ENCODE data around the gene CLN6. TPM values are rescaled to one million over a fixed set of nuclear protein-coding genes. Genes with fewer than 3 reads are reported as not detected.
"Not testable (repeated sequence)": the region's sequence is repeated elsewhere in the genome, so short reads cannot be mapped to it uniquely, and the experiment has no call there.

The CLN6 gene
- total and polyA plus RNA-seq, 4 donors = 5.3 to 16.8 (median 9.8) TPM

- Histone ChIP-seq H3K27ac (ENCODE audit: low read depth in 1 of 2, low read length in 2 of 2) (no peak overlapping the region), H3K4me3 (ENCODE audit: low read length in 2 of 2) (no peak overlapping the region), H3K4me1 (ENCODE audit: control insufficient read depth in 1 of 2, insufficient read depth in 2 of 2, low read length in 2 of 2) (peaks cover 0 to 4% of the 10 kb centered on the region in 2 donors), H3K27me3 (ENCODE audit: control insufficient read depth in 1 of 2, insufficient read depth in 2 of 2, low read length in 1 of 2) (no peaks in the 10 kb centered on the region), H3K36me3 (ENCODE audit: control insufficient read depth in 1 of 2, insufficient read depth in 2 of 2, low read length in 1 of 2) (peaks cover 0 to 2% of the 10 kb centered on the region in 2 donors), H3K9me3 (ENCODE audit: control insufficient read depth, low read length) (no peaks in the 10 kb centered on the region)
- DNase-seq (peak in 1 of 2 donors; percentile 27), ATAC-seq (ENCODE audit: low FRiP score) (no peak)
- 96% methylated on average over 5 of the region's 5 CpGs for WGBS, 2 donors
- intact Hi-C loops (cut with DNase I) = no loop called here
Observed at GRCh38 chr15:68203956-68204355, 25.6 kb downstream of the CLN6 start.

GRCh38 chr15:68203486-68203885, 26.0 kb downstream of the CLN6 start:
- H3K27me3 ChIP-seq (ENCODE audit: control insufficient read depth in 1 of 2, insufficient read depth in 2 of 2, low read length in 1 of 2) = no peaks in the 10 kb centered on the region
- H3K4me3 ChIP-seq (ENCODE audit: low read length in 2 of 2) = no peak overlapping the region
- no peak overlapping the region for H3K27ac ChIP-seq (ENCODE audit: low read depth in 1 of 2, low read length in 2 of 2)
- 97 to 98% methylated on average over 5 of the region's 5 CpGs for WGBS, 2 donors
- intact Hi-C loops (cut with DNase I) = no loop called here
- peaks cover 0 to 4% of the 10 kb centered on the region in 2 donors for H3K4me1 ChIP-seq (ENCODE audit: control insufficient read depth in 1 of 2, insufficient read depth in 2 of 2, low read length in 2 of 2)
- DNase-seq (peak in 1 of 2 donors; percentile 15), ATAC-seq (ENCODE audit: low FRiP score) (no peak)
- peaks cover 0 to 2% of the 10 kb centered on the region in 2 donors for H3K36me3 ChIP-seq (ENCODE audit: control insufficient read depth in 1 of 2, insufficient read depth in 2 of 2, low read length in 1 of 2)
- H3K9me3 ChIP-seq (ENCODE audit: control insufficient read depth, low read length) = no peaks in the 10 kb centered on the region

GRCh38 chr15:68202994-68203393, 26.5 kb downstream of the CLN6 start:
- H3K4me1 ChIP-seq (ENCODE audit: control insufficient read depth in 1 of 2, insufficient read depth in 2 of 2, low read length in 2 of 2); H3K9me3 ChIP-seq (ENCODE audit: control insufficient read depth, low read length); H3K36me3 ChIP-seq (ENCODE audit: control insufficient read depth in 1 of 2, insufficient read depth in 2 of 2, low read length in 1 of 2); H3K27ac ChIP-seq (ENCODE audit: low read depth in 1 of 2, low read length in 2 of 2); ATAC-seq (ENCODE audit: low FRiP score); H3K4me3 ChIP-seq (ENCODE audit: low read length in 2 of 2); intact Hi-C loops (cut with DNase I); H3K27me3 ChIP-seq (ENCODE audit: control insufficient read depth in 1 of 2, insufficient read depth in 2 of 2, low read length in 1 of 2): not testable (repeated sequence)
- DNase-seq = peak in 1 of 2 donors; percentile 12
- 95 to 97% methylated on average over 7 of the region's 7 CpGs for WGBS, 2 donors

GRCh38 chr15:68201879-68202261, 27.7 kb downstream of the CLN6 start:
- no peak overlapping the region for H3K27ac ChIP-seq (ENCODE audit: low read depth in 1 of 2, low read length in 2 of 2)
- 72 to 77% methylated on average over 3 of the region's 3 CpGs for WGBS, 2 donors
- H3K4me3 ChIP-seq (ENCODE audit: low read length in 2 of 2) = no peak overlapping the region
- DNase-seq (no peak), ATAC-seq (ENCODE audit: low FRiP score) (no peak)
- intact Hi-C loops (cut with DNase I) = no loop called here
- H3K9me3 ChIP-seq (ENCODE audit: control insufficient read depth, low read length) = no peaks in the 10 kb centered on the region
- H3K36me3 ChIP-seq (ENCODE audit: control insufficient read depth in 1 of 2, insufficient read depth in 2 of 2, low read length in 1 of 2) = no peaks in the 10 kb centered on the region
- H3K27me3 ChIP-seq (ENCODE audit: control insufficient read depth in 1 of 2, insufficient read depth in 2 of 2, low read length in 1 of 2) = no peaks in the 10 kb centered on the region
- peaks cover 0 to 4% of the 10 kb centered on the region in 2 donors for H3K4me1 ChIP-seq (ENCODE audit: control insufficient read depth in 1 of 2, insufficient read depth in 2 of 2, low read length in 2 of 2)

DNA sequence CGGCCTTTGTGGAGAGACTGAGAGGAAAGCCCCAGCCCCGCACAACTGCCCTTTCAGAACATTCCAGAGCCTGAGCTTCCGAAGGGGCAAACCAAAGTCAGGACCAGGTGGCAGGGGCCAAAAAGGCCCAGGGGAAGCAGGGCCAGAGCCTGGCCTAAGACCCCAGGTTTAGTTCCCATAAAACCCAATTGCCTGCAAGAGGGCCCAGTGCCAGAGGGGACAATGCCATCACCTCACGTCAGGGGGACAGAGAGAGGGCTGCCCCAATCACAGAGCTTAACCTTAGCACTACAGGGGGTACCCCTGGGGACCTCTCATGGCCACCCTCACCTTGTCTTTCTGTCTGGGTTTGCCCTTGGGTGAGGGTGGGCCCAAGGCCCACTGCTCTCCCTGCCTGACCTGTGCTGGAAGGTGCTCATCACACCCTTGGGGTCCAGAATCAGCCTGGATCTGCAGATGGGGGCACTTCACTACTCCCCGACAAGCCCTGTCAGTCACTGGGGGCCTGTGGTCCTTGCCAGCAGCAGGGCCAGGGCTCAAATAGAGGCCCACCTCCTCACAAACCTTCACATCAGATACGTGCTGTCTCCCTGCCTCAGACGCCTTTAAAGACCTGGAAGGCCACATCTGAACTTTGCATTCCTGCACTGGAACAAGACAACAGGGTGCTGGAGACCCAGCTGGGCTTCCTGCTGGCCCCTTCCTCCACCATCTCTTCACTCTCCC, 28.2 kb downstream of the CLN6 start:
- DNase-seq = peak in 1 of 2 donors; percentile 28
- Histone ChIP-seq H3K9me3 (ENCODE audit: control insufficient read depth, low read length) (no peaks in the 10 kb centered on the region), H3K27me3 (ENCODE audit: control insufficient read depth in 1 of 2, insufficient read depth in 2 of 2, low read length in 1 of 2) (no peaks in the 10 kb centered on the region), H3K27ac (ENCODE audit: low read depth in 1 of 2, low read length in 2 of 2) (no peak overlapping the region), H3K4me3 (ENCODE audit: low read length in 2 of 2) (no peak overlapping the region), H3K4me1 (ENCODE audit: control insufficient read depth in 1 of 2, insufficient read depth in 2 of 2, low read length in 2 of 2) (peaks cover 0 to 4% of the 10 kb centered on the region in 2 donors), H3K36me3 (ENCODE audit: control insufficient read depth in 1 of 2, insufficient read depth in 2 of 2, low read length in 1 of 2) (no peaks in the 10 kb centered on the region)
- WGBS, 2 donors = 89 to 94% methylated on average over 7 of the region's 7 CpGs
- intact Hi-C loops (cut with DNase I) = no loop called here
- no peak for ATAC-seq (ENCODE audit: low FRiP score)

DNA sequence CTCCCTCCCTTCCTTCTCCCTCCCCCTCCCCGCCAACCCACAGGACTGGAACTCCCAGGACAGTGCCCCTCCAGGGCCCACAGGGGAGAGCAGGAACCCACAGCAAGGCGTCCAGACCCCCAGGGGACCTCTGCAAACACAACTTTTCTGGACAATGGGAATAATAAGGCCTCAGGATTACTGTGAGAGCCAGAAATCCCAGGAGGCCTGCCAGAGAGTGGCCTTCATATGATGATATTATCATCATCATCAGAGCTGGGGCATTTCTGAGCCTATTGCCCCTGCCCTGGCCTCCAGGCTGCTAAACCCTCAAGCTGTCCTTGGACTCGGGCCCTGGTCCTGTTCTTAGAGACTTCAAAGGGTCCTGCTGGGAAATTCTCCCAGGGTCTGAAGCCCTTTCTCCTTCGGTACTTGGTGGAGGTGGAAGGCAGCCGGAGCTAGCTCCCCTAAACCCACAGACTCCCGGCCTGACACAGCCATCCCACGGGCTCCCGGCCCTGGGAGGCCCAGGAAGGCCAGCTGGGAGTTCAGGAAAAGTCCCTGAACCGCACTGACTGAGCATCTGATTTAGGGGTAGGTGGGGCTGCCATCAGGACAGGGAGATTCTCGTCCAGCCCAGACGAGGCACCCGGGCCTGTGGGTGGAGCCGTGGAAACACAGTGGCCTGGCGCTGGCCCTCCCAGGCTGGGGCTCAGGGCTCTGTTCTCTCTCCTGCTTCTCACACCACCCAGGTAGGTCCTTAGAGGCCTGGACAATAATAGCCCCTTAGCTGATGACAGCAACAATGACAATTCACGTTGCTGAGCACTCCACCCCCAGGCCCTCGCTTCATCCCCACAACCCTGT, 29.3 kb downstream of the CLN6 start:
- Histone ChIP-seq H3K36me3 (ENCODE audit: control insufficient read depth in 1 of 2, insufficient read depth in 2 of 2, low read length in 1 of 2) (no peaks in the 10 kb centered on the region), H3K27ac (ENCODE audit: low read depth in 1 of 2, low read length in 2 of 2) (no peak overlapping the region), H3K27me3 (ENCODE audit: control insufficient read depth in 1 of 2, insufficient read depth in 2 of 2, low read length in 1 of 2) (no peaks in the 10 kb centered on the region), H3K4me3 (ENCODE audit: low read length in 2 of 2) (no peak overlapping the region), H3K4me1 (ENCODE audit: control insufficient read depth in 1 of 2, insufficient read depth in 2 of 2, low read length in 2 of 2) (peaks cover 0 to 4% of the 10 kb centered on the region in 2 donors), H3K9me3 (ENCODE audit: control insufficient read depth, low read length) (no peaks in the 10 kb centered on the region)
- DNase-seq = peak in 1 of 2 donors; percentile 48
- intact Hi-C loops (cut with DNase I) = no loop called here
- WGBS, 2 donors = 31 to 48% methylated on average over 16 of the region's 16 CpGs
- no peak for ATAC-seq (ENCODE audit: low FRiP score)

- ATAC-seq (ENCODE audit: low FRiP score) = no peak
- H3K9me3 ChIP-seq (ENCODE audit: control insufficient read depth, low read length) = no peaks in the 10 kb centered on the region
- 31 to 34% methylated on average over 11 of the region's 11 CpGs for WGBS, 2 donors
- DNase-seq = peak in 1 of 2 donors; percentile 30
- H3K4me1 ChIP-seq (ENCODE audit: control insufficient read depth in 1 of 2, insufficient read depth in 2 of 2, low read length in 2 of 2) = no peaks in the 10 kb centered on the region
- intact Hi-C loops (cut with DNase I) = no loop called here
- no peak overlapping the region for H3K27ac ChIP-seq (ENCODE audit: low read depth in 1 of 2, low read length in 2 of 2)
- no peaks in the 10 kb centered on the region for H3K27me3 ChIP-seq (ENCODE audit: control insufficient read depth in 1 of 2, insufficient read depth in 2 of 2, low read length in 1 of 2)
- no peak overlapping the region for H3K4me3 ChIP-seq (ENCODE audit: low read length in 2 of 2)
- no peaks in the 10 kb centered on the region for H3K36me3 ChIP-seq (ENCODE audit: control insufficient read depth in 1 of 2, insufficient read depth in 2 of 2, low read length in 1 of 2)
Observed at GRCh38 chr15:68199340-68199739, 30.2 kb downstream of the CLN6 start.

DNA sequence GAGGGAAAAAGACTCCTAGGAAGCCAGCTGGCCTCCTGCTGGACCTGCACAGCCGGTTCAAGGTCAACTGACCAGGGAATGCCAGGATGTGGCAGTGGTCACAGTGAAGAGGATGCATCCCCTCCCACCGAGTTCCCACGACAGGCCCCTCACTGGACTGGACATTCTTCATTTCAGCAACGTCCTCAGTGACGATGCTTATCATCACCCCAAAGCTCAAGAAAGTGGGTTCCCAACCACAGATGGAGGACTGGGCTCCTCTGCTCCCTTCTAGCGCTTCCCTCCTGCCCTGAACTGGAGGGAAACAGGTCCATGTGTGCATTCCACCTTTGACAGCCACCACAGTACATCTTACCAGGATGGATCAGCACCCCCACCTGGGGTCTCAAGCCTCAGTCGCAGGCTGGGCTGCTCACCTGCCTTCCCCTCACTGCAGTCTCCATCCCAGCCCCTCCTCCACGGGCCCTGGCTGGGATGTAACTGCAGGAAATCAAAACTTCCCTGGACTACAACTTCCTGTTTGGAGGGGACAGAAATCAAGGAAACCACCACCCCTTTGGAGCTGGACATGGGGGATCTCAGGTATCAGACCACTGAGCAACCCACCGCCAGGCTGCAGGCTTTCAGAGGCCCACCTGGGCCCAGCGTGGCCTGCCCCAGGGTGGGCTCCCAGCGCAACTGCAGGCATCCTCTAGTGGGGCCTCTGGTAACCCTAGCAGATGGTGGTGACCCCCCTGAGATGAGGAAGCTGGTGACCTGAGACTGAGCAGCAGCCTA, 31.7 kb downstream of the CLN6 start:
- no peak for ATAC-seq (ENCODE audit: low FRiP score)
- 92 to 95% methylated on average over 11 of the region's 11 CpGs for WGBS, 2 donors
- no peak overlapping the region for H3K4me3 ChIP-seq (ENCODE audit: low read length in 2 of 2)

More for the DNA sequence above, 31.7 kb downstream of the CLN6 start:
- Histone ChIP-seq H3K9me3 (ENCODE audit: control insufficient read depth, low read length) (no peaks in the 10 kb centered on the region), H3K36me3 (ENCODE audit: control insufficient read depth in 1 of 2, insufficient read depth in 2 of 2, low read length in 1 of 2) (no peaks in the 10 kb centered on the region), H3K27me3 (ENCODE audit: control insufficient read depth in 1 of 2, insufficient read depth in 2 of 2, low read length in 1 of 2) (no peaks in the 10 kb centered on the region), H3K4me1 (ENCODE audit: control insufficient read depth in 1 of 2, insufficient read depth in 2 of 2, low read length in 2 of 2) (no peaks in the 10 kb centered on the region), H3K27ac (ENCODE audit: low read depth in 1 of 2, low read length in 2 of 2) (no peak overlapping the region)
- intact Hi-C loops (cut with DNase I) = no loop called here
- no peak for DNase-seq
